GM10266 (cell line): ENCODE results near the gene LHX4.

Experiments
- DNase-seq: peaks from one replicate; pipeline ENCODE4 v3.0.0; 2012; ENCODE audit errors: extremely low spot score
- CTCF ChIP-seq: IDR thresholded peaks from 2 replicates; pipeline ENCODE4 v1.5.1; 2012; ENCODE audit warnings: mild to moderate bottlenecking, low read depth; ENCODE audit not compliant: control insufficient read depth, insufficient read depth; ENCODE audit errors: missing control alignments

Gene LHX4

DNA sequence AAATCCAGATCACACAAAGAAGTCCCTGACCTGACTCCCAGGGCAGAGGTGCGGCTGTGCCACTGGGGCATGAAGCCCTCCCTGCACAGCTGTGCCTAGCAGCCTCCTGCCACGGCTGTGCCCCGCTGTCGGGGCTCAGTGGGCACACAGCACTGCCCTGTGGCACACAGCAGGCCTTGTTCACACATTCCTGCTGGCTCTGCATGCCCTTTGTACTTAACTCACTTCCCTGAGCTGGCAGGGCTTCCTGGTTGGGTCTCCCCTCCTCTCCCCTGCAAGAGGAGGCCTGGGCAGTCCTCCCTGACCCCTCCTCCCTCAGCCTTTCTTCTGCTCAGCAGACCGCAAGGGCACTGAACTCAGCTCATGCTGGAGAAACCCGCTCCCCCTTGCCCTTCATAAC, 14.8 kb downstream of the LHX4 start:
- no peak for DNase-seq
- no peak for TF ChIP-seq CTCF

GRCh38 chr1:180246579-180246978, 16.5 kb downstream of the LHX4 start:
- TF ChIP-seq CTCF: no peak
- no peak for DNase-seq

- DNase-seq: no peak
- no peak for TF ChIP-seq CTCF
Measured at GRCh38 chr1:180247061-180247460, 17.0 kb downstream of the LHX4 start.

DNA sequence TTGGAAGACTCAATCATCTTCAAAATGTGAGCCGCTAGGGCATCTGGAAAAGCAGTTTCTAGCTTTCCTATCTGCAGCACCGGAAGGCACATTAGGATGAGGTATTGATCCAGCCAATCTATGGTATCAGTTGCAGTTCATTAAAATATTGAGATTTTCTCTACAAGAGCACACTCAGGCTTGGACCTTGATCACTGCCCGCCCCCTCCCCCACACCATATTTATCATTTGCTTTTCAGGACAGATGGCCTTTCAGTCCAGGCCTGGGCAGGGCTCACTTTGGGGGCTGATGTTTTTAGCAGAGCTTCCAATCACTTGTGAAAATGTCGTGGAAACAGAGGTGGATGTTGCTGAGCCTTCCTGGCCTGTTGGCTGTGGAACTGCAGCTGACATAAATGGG, 17.5 kb downstream of the LHX4 start:
- DNase-seq: no peak
- no peak for TF ChIP-seq CTCF

DNA sequence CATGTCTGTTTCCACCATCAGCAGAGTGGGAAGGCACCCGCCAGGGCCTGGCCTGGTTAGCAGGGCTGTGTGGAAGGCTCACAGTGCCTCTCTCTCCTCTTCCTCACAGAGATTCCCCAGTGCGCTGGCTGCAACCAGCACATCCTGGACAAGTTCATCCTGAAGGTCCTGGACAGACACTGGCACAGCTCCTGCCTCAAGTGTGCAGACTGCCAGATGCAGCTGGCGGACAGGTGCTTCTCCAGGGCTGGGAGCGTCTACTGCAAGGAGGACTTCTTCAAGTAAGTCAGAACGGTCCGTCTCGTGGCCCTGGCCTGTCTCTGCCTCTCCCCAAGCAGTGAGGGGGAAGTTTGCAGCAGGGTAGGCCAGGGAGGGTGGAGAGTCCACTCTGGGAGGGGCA, 18.1 kb downstream of the LHX4 start:
- TF ChIP-seq CTCF: no peak
- no peak for DNase-seq

DNA sequence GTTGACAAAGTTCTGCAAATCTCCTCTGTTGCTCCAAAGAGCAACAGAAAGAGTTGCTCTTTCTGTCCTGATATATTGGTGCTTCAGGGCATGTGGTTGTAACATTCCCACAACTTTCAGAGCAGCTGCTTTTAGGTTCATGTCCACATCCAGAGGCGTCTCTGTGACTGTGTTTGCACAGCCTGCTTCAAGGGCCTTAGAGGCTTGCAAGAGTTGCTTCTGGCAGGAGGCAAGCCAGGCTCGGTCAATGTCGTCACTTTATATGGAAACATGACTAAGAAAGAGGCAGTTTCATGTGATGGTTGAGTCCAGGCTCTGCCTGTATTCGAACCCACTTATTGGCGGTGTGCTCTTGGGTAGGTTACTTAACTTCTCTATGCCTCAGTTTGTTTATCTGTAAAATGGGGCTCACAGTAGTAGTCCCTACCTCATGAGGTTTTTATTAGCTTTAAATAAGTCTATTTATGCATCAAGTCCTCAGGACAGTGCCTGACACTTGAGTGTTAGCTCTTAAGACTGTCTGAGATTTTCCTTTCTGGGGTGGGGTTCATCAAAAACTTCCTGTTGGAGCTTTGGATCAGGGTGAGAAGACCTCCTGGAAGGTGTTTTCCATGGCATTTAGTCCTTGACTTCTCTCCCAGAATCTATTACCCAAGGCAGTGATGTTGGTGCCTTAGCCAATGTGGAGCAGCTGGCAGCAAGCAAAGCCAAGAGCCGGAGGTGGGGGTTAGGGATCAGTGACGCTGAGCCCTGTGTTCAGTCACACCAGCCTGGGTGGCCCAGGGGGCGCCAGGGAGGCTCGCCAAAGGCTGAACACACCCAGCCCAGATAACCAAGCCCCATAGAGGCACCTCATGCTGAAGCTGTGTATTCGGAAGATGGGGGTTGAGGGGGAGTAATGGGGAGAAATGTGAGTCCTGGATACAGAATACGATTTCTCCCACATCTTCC, 18.9 kb downstream of the LHX4 start:
- no peak for DNase-seq
- TF ChIP-seq CTCF: no peak

DNA sequence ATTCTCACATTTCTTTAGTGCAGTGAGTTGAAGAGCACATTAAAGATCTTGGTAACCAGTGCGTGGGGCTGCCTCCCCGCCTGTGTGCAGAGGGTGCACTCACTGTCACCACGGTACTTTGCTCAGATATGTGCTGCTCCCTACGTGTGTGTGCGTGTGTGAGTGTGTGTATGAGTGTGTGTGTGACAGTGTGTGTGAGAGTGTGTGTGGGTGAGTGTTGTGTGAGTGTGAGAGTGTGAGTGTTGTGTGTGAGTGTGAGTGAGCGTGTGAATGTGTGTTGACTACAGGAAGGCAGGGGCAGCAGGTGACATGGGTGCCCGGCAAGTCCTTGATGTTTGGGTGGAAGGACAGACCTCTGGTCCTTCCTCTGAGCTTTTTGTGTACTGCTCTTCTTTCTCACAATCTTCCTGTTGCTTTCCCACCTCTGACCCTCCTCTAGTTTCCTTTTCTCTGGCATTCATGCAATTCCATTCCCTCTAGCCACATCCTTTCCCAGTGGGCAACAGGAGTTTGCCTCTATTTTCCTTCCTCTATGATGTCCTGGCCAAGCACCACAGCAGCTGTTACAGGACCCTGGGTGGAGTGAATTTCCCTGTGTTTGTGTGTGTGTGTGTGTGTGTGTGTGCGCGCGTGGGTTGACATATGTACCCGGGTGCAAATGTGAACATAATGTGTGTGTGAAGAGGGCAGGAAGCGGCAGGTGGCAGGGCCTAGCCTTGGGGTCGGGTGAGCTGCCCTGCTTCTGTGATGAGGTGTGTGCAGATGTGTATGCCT, 19.8 kb downstream of the LHX4 start:
- TF ChIP-seq CTCF: no peak
- no peak for DNase-seq
